Astrocyte (in vitro differentiated cells and primary cell): Measurements from ENCODE around the gene TK1. TPM values are rescaled to one million over a fixed set of nuclear protein-coding genes. Genes with fewer than 3 reads are reported as not detected.

Source experiments
- DNase-seq: peaks from one replicate; pipeline ENCODE4 v3.0.0-alpha.2; 2010; ENCODE audit warnings: low read depth
- FAIRE-seq: peaks from 2 replicates; lab custom pipeline; 2011; peaks lifted over from hg19 to GRCh38; lab: Jason Lieb, UNC
- H2AFZ ChIP-seq: 2 replicates; pipeline ENCODE4 v1.6.0; 2012; ENCODE audit warnings: low read depth, low read length, inconsistent platforms
- H3K27ac ChIP-seq: 2 replicates; pipeline ENCODE4 v1.5.1; 2011; ENCODE audit warnings: low read depth, low read length, inconsistent platforms
- H3K27me3 ChIP-seq: 2 replicates; pipeline ENCODE4 v1.6.0; 2011; ENCODE audit warnings: low read length, inconsistent platforms; ENCODE audit not compliant: insufficient read depth
- H3K36me3 ChIP-seq: 2 replicates; pipeline ENCODE4 v1.5.1; 2011; ENCODE audit warnings: low read length, inconsistent platforms; ENCODE audit not compliant: insufficient read depth
- H3K4me1 ChIP-seq: 2 replicates; pipeline ENCODE4 v1.5.1; 2011; ENCODE audit warnings: low read length, inconsistent platforms; ENCODE audit not compliant: insufficient read depth
- H3K4me2 ChIP-seq: 2 replicates; pipeline ENCODE4 v1.6.0; 2012; ENCODE audit warnings: low read length, inconsistent platforms
- H3K4me3 ChIP-seq: 2 replicates; pipeline ENCODE4 v1.5.1; 2011; ENCODE audit warnings: low read depth, mild to moderate bottlenecking, low read length, inconsistent platforms; ENCODE audit not compliant: insufficient read depth
- H3K79me2 ChIP-seq: 2 replicates; pipeline ENCODE4 v1.6.0; 2012; ENCODE audit warnings: mild to moderate bottlenecking, low read length, inconsistent platforms; ENCODE audit not compliant: insufficient read depth
- H3K9ac ChIP-seq: 2 replicates; pipeline ENCODE4 v1.6.0; 2012; ENCODE audit warnings: mild to moderate bottlenecking, low read length, inconsistent platforms
- H3K9me3 ChIP-seq: 2 replicates; pipeline ENCODE4 v1.5.1; 2012; ENCODE audit warnings: low read depth, mild to moderate bottlenecking, low read length, inconsistent platforms; ENCODE audit not compliant: insufficient read depth
- H4K20me1 ChIP-seq: 2 replicates; pipeline ENCODE4 v1.6.0; 2012; ENCODE audit warnings: low read length, inconsistent platforms; ENCODE audit not compliant: insufficient read depth
- H3K27ac Mint-ChIP-seq: one replicate; pipeline ENCODE4 v1.8.0; 2021; ENCODE audit warnings: mild to moderate bottlenecking, mixed read lengths; ENCODE audit not compliant: unreplicated experiment
- H3K27me3 Mint-ChIP-seq: one replicate; pipeline ENCODE4 v1.8.0; 2021; ENCODE audit warnings: low read depth, mixed read lengths; ENCODE audit not compliant: unreplicated experiment
- H3K36me3 Mint-ChIP-seq: one replicate; pipeline ENCODE4 v1.8.0; 2021; ENCODE audit warnings: low read depth, mixed read lengths; ENCODE audit not compliant: unreplicated experiment
- H3K4me1 Mint-ChIP-seq: one replicate; pipeline ENCODE4 v1.8.0; 2021; ENCODE audit warnings: low read depth, mixed read lengths; ENCODE audit not compliant: unreplicated experiment
- H3K4me3 Mint-ChIP-seq: one replicate; pipeline ENCODE4 v1.8.0; 2021; ENCODE audit warnings: mild to moderate bottlenecking, moderate library complexity, mixed read lengths; ENCODE audit not compliant: unreplicated experiment
- H3K9me3 Mint-ChIP-seq: one replicate; pipeline ENCODE4 v1.8.0; 2021; ENCODE audit warnings: mild to moderate bottlenecking, mixed read lengths; ENCODE audit not compliant: unreplicated experiment
- CTCF ChIP-seq: IDR thresholded peaks from 2 replicates; pipeline ENCODE4 v1.5.1; 2011; ENCODE audit warnings: low read depth, mild to moderate bottlenecking, inconsistent platforms, low read length, moderate library complexity; ENCODE audit not compliant: insufficient read depth
- EZH2 ChIP-seq: IDR thresholded peaks from 2 replicates; pipeline ENCODE4 v1.6.1; 2012; ENCODE audit warnings: mild to moderate bottlenecking, low read length, inconsistent platforms; ENCODE audit not compliant: insufficient read depth
- total RNA-seq: library from RNA; stranded (reverse); gene quantifications from 2 replicates; pipeline ENCODE4 v1.2.1, GENCODE V29; 2021

Gene TK1
- total RNA-seq, 1 donor from 2014 or later: 7.5 TPM

GRCh38 chr17:78184351-78184750 lies 2.5 kb downstream of the TK1 start:
- Mint-ChIP-seq H3K9me3 (no peaks in the 10 kb centered on the region), H3K36me3 (no peaks in the 10 kb centered on the region), H3K27ac (no peak overlapping the region), H3K4me3 (peak overlapping the region; percentile 42), H3K27me3 (no peaks in the 10 kb centered on the region), H3K4me1 (peaks cover 5% of the 10 kb centered on the region)
- Histone ChIP-seq H3K4me3 (no peak overlapping the region), H2AFZ (no peak overlapping the region), H3K4me1 (peaks cover 3% of the 10 kb centered on the region), H3K27me3 (no peaks in the 10 kb centered on the region), H3K36me3 (peaks cover 6% of the 10 kb centered on the region), H3K9ac (no peak overlapping the region), H4K20me1 (no peaks in the 10 kb centered on the region), H3K27ac (no peak overlapping the region), H3K9me3 (no peaks in the 10 kb centered on the region), H3K79me2 (peaks cover 35% of the 10 kb centered on the region), H3K4me2 (peak overlapping the region; percentile 100)
- FAIRE-seq: no peak
- TF ChIP-seq EZH2: no peak
- no peak for TF ChIP-seq CTCF
- no peak for DNase-seq

- DNase-seq (no peak), FAIRE-seq (no peak)
- H3K4me2 ChIP-seq: peak overlapping the region; percentile 100
- no peaks in the 10 kb centered on the region for H4K20me1 ChIP-seq
- TF ChIP-seq CTCF (no peak), EZH2 (no peak)
- peaks cover 3% of the 10 kb centered on the region for H3K4me1 ChIP-seq
- H3K4me1 Mint-ChIP-seq: peaks cover 8% of the 10 kb centered on the region
- no peak overlapping the region for H3K4me3 Mint-ChIP-seq
- H3K9me3 ChIP-seq: no peaks in the 10 kb centered on the region
- H3K79me2 ChIP-seq: peaks cover 35% of the 10 kb centered on the region
- no peak overlapping the region for H3K4me3 ChIP-seq
- H3K27me3 ChIP-seq: no peaks in the 10 kb centered on the region
- no peak overlapping the region for H2AFZ ChIP-seq
- peaks cover 6% of the 10 kb centered on the region for H3K36me3 ChIP-seq
- no peak overlapping the region for H3K27ac Mint-ChIP-seq
- H3K27me3 Mint-ChIP-seq: no peaks in the 10 kb centered on the region
- H3K9ac ChIP-seq: no peak overlapping the region
- no peaks in the 10 kb centered on the region for H3K9me3 Mint-ChIP-seq
- peaks cover under 1% of the 10 kb centered on the region for H3K36me3 Mint-ChIP-seq
- H3K27ac ChIP-seq: no peak overlapping the region
These were observed 2.9 kb downstream of the TK1 start for GRCh38 chr17:78183916-78184315.

GRCh38 chr17:78182504-78182903 lies 4.3 kb downstream of the TK1 start:
- TF ChIP-seq CTCF (no peak), EZH2 (no peak)
- Histone ChIP-seq H3K27me3 (no peaks in the 10 kb centered on the region), H3K36me3 (peaks cover 6% of the 10 kb centered on the region), H4K20me1 (no peaks in the 10 kb centered on the region), H2AFZ (no peak overlapping the region), H3K4me2 (no peak overlapping the region), H3K27ac (no peak overlapping the region), H3K79me2 (peaks cover 26% of the 10 kb centered on the region), H3K9me3 (no peaks in the 10 kb centered on the region), H3K4me1 (peaks cover 3% of the 10 kb centered on the region), H3K9ac (no peak overlapping the region), H3K4me3 (no peak overlapping the region)
- peaks cover 3% of the 10 kb centered on the region for H3K36me3 Mint-ChIP-seq
- no peak overlapping the region for H3K27ac Mint-ChIP-seq
- H3K9me3 Mint-ChIP-seq: no peaks in the 10 kb centered on the region
- FAIRE-seq: no peak
- DNase-seq: no peak
- peaks cover 8% of the 10 kb centered on the region for H3K4me1 Mint-ChIP-seq
- no peaks in the 10 kb centered on the region for H3K27me3 Mint-ChIP-seq
- no peak overlapping the region for H3K4me3 Mint-ChIP-seq
